Transverse colon (tissue), 3 donors: ENCODE measurements around the gene TAPT1.

Source experiments
- POLR2A ChIP-seq: fragments of 450-650 bp; IDR thresholded peaks from one replicate; pipeline ENCODE4 v1.6.1; 2016; ENCODE audit warnings: antibody characterized with exemption, mild to moderate bottlenecking, moderate library complexity
- TF ChIP-seq, protein P1 (sequence below), 5 experiments: fragments of 200-600 bp in 3 of 5; fragments of 450-650 bp in 2 of 5; sonication (generic) in 3 of 5; IDR thresholded peaks; 1 replicate in 2 of 5; 2 replicates in 3 of 5; pipeline ENCODE4 v1.5.1; 2016 to 2017; ENCODE audit warnings: antibody characterized with exemption in 5 of 5, inconsistent platforms in 3 of 5, mild to moderate bottlenecking in 2 of 5, moderate library complexity in 1 of 5

- TF ChIP-seq, protein P1, sequence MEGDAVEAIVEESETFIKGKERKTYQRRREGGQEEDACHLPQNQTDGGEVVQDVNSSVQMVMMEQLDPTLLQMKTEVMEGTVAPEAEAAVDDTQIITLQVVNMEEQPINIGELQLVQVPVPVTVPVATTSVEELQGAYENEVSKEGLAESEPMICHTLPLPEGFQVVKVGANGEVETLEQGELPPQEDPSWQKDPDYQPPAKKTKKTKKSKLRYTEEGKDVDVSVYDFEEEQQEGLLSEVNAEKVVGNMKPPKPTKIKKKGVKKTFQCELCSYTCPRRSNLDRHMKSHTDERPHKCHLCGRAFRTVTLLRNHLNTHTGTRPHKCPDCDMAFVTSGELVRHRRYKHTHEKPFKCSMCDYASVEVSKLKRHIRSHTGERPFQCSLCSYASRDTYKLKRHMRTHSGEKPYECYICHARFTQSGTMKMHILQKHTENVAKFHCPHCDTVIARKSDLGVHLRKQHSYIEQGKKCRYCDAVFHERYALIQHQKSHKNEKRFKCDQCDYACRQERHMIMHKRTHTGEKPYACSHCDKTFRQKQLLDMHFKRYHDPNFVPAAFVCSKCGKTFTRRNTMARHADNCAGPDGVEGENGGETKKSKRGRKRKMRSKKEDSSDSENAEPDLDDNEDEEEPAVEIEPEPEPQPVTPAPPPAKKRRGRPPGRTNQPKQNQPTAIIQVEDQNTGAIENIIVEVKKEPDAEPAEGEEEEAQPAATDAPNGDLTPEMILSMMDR (IDR thresholded peaks at IDR 0.05): no peak
- no peak for TF ChIP-seq POLR2A
These were observed 105.6 kb downstream of the TAPT1 start for GRCh38 chr4:16120720-16121119.
